GM12878 (cell line): ENCODE measurements around the gene KIF12.

Experiments used
- EZH2 ChIP-seq: IDR thresholded peaks from 2 replicates; pipeline ENCODE4 v1.6.1; 2012; ENCODE audit warnings: low read depth, mild to moderate bottlenecking, control low read depth, inconsistent platforms, low read length, borderline replicate concordance; ENCODE audit not compliant: control insufficient read depth
- POU2F2 ChIP-seq: IDR thresholded peaks from 3 replicates; pipeline ENCODE4 v1.6.1; 2011; ENCODE audit warnings: low read depth, mild to moderate bottlenecking, low read length, borderline replicate concordance
- TF ChIP-seq, protein P1 (sequence below), 3 experiments: IDR thresholded peaks in 2 of 3; conservative IDR thresholded peaks in 1 of 3; 2 replicates each; pipeline ENCODE4 v1.5.1; 2011; ENCODE audit warnings: low read depth in 3 of 3, low read length in 3 of 3, mild to moderate bottlenecking in 3 of 3, control low read depth in 2 of 3, moderate library complexity in 2 of 3, inconsistent platforms in 1 of 3, mixed read lengths in 1 of 3; ENCODE audit not compliant: control insufficient read depth in 2 of 3, insufficient read depth in 1 of 3; ENCODE audit errors: extremely low read depth in 1 of 3

DNA sequence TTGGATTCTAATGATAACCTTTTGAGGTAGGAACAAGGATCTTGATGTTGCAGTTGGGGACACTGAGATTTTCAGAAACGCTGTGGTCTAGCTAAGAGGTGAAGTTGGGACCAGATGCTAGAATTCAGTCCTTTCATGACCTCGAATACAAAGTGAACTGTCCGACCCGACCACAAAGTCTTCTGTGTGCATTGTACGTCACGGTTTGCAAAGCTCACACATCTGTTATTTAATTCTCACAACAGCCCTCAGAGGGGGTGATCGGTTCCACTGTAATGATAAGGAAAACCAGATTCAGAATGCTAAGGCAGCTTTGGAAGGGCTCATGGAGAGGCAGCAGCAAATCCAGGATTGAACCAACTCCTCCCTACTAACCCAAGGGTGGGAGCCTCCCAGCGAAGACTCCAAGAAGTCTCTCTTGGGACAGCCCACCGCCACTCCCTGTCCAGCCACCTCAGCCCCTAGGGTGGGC, 16.6 kb upstream of the KIF12 start:
- TF ChIP-seq, protein P1, sequence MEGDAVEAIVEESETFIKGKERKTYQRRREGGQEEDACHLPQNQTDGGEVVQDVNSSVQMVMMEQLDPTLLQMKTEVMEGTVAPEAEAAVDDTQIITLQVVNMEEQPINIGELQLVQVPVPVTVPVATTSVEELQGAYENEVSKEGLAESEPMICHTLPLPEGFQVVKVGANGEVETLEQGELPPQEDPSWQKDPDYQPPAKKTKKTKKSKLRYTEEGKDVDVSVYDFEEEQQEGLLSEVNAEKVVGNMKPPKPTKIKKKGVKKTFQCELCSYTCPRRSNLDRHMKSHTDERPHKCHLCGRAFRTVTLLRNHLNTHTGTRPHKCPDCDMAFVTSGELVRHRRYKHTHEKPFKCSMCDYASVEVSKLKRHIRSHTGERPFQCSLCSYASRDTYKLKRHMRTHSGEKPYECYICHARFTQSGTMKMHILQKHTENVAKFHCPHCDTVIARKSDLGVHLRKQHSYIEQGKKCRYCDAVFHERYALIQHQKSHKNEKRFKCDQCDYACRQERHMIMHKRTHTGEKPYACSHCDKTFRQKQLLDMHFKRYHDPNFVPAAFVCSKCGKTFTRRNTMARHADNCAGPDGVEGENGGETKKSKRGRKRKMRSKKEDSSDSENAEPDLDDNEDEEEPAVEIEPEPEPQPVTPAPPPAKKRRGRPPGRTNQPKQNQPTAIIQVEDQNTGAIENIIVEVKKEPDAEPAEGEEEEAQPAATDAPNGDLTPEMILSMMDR (IDR thresholded peaks at IDR 0.05 in 2 of 3, conservative IDR thresholded peaks at IDR 0.05 in 1 of 3; ENCODE audit: control insufficient read depth in 2 of 3, extremely low read depth in 1 of 3, insufficient read depth in 1 of 3, low read depth in 3 of 3, low read length in 3 of 3) = no peak
- TF ChIP-seq POU2F2 = no peak
- no peak for TF ChIP-seq EZH2
